GM19023 (cell line): ENCODE results near the gene BPIFB1.

Source experiments
- ATAC-seq: cut with Tn5 transposase; IDR thresholded peaks from one replicate; pipeline ENCODE4 v1.9.1; 2021; ENCODE audit warnings: mild to moderate bottlenecking, moderate library complexity; ENCODE audit not compliant: unreplicated experiment

Gene BPIFB1

DNA sequence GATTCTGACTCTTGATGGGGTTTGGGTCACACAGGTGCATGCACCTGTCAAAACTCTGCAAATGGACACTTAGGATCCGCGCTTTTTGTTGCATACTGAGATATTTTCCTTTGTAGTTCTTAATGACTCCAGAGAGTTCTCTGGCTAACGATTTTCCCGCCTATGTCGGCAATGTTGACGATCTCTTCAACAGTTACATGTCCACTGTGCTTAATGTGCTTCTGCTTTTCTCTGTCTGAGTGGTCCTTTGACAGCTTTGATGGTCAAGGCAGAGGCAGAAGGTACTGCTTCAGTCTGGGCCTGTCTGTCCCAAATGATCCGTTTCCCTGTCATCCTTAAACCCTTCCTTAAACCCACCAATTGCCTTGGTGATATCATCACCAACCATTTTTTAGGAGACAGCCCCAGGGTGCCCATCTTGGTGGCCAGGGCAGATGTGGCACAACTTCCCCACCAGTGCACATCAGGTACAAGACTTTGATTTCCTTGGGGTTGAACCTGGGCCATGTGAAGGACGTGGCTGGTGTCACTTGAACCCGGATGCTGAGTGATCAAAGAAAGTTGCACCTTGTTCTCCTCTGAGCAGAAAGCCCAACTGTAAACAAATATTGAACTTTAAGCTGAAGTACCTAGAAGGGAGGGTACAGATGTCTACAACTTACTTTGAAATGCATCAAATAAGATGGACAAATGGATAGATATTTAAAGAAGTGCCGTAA, 10.7 kb upstream of the BPIFB1 start:
- ATAC-seq, result no peak

DNA sequence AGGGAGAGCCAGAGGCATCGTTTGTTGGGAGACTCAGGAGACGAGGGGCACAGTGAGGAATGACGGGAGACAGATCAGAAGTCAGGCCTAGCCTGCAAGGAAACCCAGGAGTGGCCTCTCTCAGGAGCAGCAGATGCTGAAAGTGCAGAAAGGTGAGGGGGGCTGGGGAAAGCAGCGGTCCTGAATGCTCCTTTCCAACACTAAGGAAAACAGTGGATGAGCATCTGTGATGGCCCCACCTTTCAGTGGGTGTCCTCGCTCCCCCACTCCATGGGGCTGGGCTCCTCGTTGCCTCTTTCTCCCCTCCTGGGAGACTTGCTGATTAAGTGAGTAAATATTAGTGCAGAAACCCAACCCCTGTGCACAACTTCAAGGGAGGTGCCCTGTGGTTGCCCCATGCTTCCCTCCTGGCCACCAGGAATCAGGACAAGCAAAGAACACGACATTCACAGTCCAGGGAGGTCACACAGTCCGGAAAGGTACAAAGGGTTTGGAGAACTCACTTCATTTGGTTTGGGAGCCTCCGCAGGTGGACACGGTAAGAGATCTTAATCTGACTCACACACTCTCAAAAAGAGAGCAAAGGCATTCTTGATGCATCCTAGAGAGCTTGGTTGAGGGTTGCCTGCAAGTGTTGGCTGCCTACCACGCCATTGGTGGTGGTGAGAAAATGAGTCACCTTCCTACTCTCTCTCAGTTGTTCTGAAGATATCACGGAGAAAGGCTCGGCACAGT, 9.7 kb upstream of the BPIFB1 start:
- no peak for ATAC-seq

DNA sequence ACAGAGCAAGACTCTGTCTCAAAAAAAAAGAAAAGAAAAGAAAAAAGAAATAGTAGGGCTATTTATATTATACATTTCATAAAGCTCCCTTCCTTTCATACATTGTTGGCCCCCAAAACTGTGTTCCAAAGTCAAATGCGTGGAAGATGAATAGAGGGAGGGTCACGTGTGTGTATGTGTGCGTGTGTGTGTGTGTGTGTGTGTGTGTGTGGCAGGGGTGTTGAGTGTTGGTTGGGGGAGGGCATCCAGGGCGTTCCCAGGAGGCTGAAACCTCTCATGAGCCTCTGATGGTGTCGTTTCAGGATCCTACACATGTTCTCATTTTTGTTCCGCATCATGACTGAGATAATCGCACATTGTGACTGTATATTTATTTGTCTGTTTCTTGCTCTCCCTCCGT, 7.8 kb upstream of the BPIFB1 start:
- ATAC-seq, result no peak

DNA sequence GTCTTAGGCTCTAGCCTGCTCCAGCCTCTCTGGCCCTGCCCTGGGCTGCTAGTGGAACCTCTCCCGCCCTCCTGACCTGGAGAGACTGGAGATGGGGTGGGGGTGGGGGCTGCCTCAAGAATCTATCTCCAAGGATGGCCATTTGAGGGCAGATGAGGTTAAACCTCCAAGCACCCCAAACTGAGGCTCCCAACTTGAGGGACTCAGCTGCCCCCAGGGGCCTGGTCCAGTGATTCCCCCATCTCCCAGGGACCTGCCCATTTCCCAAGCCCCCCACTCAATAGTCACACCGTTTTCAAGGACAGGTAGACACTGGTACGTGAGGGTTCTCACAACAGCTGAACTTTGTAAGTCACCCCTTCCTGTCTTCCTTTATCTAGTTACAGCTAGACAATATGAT, 7.1 kb upstream of the BPIFB1 start:
- no peak for ATAC-seq

DNA sequence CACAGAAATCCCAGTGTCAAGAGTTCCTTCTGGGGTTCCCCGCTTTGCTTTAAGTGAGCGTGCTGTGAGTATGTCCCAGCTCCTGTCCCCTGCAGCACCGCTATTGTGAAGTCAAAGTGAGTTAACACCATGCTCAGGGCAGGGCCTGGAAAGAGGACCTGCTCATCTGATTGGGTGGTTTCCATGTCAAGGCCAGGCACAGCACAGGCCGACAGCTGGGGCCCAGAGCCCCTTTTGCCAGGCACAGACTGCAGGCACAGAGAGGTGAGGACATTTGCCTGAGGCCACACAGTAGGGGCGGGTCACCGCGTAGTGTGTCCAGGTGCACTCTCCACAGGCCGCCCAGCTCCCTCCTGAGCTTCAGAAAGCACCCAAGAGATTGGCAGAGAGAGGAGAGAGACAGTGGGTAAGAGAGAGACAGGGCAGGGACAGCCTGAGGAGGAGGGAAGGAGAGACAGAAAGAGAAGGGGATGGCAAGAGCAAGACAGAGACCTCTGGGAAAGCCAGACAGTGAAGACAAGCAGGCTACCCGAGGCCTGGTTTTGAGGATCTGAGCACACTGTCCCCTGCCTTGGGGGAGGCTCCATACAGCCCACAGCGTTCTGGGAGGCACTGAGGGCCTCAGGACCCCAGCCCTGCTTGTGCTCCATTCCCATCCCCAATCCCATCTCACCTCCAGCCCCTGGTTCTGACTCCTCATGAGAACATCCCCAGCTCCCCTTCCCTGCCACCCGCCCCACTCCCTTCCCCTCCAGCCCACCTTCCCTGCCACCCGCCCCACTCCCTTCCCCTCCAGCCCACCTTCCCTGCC, 6.5 kb upstream of the BPIFB1 start:
- no peak for ATAC-seq

DNA sequence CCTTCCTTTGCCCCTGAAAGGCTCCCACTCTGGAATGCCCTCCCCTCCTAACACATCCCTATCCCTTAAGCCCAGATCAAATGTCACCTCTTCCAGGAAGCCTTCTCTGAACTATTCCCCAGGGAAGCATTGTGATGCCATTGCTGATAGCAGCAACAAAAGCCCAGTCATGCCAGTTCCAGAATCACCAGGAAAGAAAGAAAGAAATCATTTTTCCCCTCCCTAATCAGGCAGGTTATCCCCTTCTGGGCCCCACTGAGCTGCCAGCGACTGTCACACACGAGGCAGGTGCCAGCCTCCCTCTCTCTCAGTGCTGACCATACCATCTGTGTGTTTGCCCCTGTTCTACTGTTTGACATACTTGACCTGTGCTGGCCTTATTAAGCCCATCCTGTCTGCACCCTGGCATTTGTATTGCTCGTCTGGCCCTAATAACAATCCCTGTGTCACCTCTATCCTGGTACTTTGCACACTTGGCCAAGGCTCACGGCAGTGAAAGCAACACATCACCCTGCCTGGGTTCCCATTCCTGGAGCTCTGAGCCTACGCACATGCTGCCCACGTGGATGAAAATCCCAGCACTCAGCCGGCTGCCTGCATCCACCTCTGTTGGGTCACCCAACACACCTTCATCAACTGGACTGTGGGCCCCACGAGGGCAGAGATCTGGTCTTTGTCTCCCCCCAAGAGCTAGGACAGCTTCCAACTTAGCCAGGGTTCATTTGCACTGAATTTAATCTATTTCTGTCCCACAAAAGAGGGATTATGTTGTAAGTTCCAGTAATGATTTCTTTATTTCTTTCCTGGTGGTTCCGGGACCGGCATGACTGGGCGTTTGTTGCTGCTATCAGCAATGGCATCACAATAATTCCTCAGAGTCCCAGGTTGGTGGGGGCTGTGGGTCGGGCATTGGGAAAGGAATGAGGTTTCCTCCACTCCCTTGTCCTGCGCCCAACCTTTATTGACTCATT, 5.3 kb upstream of the BPIFB1 start:
- ATAC-seq, result no peak

DNA sequence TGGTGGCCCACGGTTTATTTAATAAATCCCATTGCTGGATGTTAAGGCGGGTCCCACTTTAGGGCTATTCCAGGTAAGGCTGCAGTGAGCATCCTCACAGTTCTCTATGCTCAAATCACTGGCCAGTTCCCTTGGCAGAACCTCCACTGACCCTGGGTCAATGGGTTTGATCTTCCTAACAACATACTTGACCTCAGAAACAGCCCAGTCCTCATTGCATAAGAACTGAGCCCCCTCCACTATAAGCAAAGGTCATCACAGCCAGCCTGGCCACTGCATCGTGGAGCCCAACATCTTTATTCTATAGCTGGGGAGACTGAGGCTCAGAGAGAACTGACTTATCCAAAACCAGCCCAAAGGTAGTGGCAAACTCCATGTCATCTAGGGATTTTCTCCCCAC, 4.3 kb upstream of the BPIFB1 start:
- ATAC-seq, result no peak

DNA sequence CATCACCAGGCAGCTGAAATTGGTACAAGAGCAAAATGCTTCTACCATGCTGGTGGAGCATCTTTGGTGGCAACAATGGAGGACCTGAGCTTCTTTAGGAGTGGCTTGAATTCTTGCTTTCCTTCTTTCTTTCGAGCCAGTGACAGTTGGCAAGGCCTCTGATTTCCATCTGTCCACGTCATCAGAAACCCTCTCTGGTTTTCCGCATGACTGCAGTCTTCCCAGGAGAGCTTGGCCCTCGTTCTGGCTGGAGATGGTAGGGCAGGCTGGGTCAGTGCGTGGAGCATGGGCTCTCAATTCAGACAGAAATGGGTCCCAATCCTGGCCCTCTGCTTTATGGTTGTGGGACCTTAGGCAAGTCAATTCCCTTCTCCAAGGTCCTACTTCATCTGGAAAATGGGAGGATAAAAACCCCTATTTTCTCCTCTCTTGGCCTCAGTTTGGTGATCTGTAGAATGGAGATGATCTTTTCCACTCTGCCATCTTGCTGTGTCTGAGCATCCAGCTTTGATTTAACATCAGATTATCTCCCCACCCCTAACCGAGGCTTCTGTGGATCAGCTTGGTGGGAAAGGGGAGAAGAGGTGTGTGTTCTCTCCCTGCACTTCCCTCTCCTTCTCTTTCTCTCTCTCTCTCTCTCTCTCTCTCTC, 3.6 kb upstream of the BPIFB1 start:
- no peak for ATAC-seq

DNA sequence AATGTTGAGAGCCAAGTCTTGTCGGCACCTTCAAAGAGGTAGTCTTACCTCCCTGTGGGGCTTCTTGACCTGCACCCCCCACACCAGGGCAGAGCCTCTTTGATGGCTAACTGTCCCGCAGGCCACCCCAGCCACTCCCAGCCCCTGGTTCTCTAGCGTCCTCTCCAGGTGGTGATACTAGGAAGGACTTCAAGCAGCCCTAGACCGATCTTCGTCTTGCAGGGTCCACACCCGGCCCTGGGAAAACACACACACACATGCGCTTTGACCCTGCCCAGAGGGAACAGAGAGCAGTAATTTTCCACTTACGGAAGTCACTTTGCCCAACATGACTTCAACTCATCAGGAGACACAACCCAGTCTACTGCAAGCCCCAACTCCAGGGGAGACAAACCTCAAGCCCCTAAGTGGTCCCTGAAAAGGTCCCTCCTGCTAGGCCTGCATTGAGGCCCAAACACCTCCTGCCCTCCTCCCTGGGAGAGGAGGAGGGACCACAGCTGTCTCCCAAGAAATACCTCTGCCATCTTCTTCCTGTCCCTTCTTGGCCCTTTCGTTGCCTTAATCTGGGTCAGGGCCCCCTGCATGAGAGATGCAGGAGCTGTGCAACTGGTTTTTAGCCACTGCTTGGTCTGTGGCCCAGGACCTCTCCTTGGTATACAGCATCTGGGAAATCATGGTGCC, 2.9 kb upstream of the BPIFB1 start:
- ATAC-seq, result no peak

DNA sequence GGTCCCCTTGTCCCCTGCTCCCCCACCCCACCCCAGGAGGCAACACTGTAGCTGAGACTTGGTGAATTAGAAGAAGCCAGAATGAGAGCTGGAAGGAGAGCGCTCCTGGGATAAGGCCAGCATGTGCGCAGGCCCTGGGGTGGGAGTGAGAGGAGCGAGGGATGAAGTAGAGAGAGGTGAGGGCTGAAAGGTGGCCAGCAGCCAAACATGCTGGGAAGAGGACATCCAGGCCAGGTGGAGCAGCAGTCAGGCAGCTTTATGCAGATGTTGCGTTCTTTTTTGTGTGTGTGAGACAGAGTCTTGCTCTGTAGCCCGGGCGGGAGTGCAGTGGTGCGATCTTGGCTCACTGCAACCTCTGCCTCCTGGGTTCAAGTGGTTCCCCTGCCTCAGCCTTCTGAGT, 2.2 kb upstream of the BPIFB1 start:
- no peak for ATAC-seq

DNA sequence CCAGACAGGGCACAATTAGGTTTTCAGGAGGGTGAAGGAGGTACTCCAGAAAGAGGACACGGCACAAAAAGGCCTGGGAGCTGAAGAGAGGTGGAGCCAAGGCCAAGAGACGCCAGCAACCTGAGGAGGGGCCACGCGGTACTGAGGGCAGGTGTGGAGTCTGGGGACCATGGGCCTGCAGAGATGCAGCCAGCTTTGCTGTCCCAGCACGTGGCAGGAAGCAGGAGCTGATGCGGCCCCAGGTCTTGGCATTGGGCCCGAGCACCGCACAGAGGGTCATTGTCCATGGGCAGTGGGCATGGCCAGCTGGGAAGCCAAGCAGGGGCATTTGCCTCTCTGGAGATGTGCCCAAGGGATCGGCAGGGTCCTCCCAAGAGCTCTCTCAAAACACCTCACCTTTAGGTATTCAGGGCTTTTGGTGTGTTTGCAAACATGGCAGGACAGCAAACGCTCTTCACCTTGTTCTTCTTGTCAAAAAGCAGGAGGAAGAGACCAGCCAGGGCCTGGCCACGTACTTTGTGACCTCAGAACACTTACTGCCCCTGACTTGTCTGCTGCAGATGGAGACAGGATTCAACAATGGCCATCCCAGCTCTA, 1.4 kb upstream of the BPIFB1 start:
- ATAC-seq, result no peak

DNA sequence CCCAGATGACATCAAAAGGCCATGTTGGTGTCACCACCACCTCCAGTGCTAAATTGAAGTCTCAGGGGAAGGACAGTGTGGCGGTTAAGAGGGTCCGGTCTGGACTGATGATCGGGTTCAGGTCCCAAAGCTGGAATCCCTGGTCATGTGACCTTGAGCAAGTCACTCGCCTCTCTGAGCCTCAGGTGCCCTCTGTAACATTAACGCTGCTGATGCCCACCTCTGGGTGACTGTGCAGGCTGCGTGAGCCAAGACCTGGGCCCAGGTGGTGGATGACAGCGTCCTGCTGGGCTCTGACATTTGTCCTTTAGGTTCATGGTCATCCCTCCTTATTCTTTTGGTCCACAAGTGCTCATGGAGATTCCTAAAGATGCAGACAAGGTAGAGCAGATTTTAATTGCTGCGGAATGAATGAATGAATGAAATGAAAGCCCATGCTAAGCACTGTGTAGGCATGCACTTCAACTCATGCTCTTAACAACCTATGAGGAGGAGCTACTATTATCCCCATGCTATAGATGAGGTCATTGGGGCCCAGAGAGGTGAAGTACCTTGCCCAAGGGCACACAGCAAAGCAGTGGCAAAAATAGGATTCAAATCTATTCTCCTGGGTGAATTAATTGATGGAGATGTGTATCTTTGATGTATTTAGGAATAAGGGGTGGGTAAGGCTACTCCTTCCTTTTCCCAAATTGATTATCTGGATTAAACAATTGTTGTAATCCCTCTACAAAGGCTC, 649 bp upstream of the BPIFB1 start:
- no peak for ATAC-seq

DNA sequence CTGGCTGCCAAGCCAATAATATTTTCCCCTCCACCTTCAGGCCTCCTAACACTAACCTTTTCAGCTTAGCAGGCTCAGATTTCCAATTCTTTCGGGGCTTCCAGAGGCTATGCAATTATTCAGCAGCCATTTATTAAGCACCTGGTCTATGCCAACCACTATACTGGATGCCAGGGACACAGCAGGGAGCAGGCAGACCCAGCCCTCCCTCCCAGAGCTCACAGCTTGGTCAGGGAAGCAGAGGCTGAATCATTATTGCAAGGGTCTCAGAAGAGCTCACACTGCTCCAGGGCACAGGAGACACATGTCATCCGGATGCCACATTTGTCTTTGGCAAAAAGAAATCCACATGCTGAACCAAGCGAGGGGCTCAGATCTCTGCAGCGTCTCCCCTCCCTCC, 1.3 kb downstream of the BPIFB1 start:
- ATAC-seq, result no peak

DNA sequence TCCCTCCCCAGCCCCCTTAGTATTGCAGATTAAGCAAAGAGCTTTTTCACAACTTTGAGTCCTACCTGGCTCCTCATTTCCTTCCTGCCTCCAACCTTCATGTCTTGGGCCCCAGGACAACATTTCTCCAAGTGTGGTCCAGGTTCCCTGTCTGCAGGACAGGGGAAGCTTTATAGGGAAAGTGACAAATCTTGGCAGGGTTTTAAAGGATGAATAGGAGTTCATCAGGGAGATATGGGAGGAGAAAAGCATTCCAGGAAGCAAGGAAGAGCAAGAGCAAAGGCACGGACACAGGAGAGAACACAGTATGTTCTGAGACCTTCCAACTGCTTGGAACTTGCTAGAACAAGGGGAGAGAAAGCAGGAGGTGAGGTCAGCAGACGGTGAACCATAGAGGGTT, 1.9 kb downstream of the BPIFB1 start:
- no peak for ATAC-seq

DNA sequence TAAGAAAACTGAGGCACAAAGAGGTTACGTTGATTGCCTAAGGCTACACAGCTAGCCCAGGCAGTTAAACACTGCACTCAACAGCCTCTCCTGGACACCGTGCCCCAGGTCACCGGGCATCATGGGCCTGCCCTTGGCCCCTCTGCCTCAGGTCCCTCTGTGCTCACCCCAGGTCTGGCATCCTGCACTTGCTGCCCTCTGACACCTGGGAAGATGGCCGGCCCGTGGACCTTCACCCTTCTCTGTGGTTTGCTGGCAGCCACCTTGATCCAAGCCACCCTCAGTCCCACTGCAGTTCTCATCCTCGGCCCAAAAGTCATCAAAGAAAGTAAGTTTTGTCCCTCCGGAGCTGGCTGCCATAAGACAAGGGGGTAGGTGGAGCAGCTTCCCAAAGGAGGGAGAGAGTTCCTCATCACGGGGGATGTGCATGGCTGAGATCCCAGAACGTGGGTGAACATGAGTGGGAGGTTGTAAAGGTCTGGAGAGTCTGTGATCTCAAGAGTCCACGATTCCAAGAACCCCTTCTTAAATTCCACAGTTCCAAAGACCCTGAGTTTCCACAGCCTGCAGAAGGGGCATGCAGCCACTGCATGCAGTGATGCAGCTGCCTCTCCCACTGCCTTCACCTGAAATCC, 3.0 kb downstream of the BPIFB1 start:
- no peak for ATAC-seq

DNA sequence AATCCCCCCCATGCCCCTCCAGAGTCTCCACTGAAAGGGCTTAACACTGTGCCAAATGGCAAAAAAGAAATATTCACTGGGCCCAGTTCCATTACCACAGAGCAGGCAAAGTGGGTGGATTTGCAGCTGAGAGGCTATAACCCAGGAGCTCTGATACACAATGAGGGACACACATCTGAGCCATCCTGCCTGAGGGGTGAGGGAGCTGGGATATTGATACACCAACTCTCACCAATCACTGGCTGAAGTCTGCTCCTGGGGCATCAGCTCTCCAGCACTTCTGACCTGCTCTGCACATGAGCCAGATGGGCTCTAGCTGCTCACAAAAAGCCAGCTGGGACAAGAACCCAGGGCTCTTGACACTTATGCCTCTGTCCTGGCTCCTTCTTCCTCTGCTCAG, 4.9 kb downstream of the BPIFB1 start:
- ATAC-seq, result no peak

DNA sequence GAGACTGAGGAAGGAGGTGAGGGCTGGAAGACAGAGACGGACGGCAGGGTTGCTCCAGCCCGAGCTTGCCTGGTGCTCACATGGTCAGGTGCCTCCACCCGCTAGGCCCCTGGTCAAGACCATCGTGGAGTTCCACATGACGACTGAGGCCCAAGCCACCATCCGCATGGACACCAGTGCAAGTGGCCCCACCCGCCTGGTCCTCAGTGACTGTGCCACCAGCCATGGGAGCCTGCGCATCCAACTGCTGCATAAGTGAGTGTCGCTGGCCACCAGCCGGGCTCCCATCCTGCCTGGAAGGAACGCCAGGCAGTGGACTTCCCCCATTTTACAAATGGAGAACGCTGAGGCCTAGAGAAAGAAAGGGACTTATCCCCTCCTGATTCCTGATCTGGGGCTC, 7.8 kb downstream of the BPIFB1 start:
- no peak for ATAC-seq

DNA sequence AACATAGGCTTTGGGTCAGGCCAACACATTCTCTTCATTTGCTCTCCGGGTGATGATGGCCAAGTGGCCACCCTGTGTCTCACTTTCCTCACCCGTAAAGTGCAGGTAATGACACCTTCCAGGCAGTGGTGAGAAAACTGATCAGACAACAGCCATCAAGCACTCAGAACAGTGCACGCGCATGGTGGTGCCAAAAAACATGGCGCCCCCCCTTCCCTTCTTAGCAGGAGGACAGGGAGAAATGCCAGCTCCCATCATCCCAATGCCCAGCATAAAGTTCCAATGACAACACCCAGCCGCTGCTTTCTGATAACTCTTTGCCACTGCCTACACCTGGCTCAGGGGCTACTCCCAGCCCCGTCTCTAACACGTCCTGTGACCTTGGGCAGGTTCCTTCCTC, 8.4 kb downstream of the BPIFB1 start:
- ATAC-seq, result no peak
